CD4-positive, alpha-beta T cell treated with Interleukin-4 for 1 hour (primary cell): ENCODE results near the gene PRICKLE3.
"Not testable (repeated sequence)": the region's sequence is repeated elsewhere in the genome, so short reads cannot be mapped to it uniquely, and the experiment has no call there.

Source experiments
- DNase-seq, 2 donors: peaks; one replicate each; pipeline ENCODE4 v3.0.0-alpha.2; 2020 to 2022

The PRICKLE3 gene

DNA sequence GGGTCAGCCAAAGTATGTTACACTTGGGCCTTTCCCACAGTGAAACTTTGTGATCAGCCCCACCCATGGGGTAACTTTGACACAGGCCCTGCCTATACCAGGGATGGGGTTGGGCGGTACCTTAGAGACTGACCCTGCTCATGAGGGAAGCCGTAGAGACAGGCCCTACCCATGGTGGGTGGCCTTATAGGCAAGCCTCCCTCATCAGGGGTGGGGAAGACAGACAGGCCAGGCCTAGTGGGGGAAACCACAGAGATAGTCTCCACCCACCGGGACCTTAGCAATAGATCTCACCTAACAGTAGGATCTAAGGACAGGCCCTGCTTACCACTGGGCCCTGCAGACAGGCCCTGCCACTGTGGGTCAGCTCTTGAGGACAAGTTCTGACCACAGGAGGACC is 7.6 kb downstream of the PRICKLE3 start:
- DNase-seq, result no peak

DNA sequence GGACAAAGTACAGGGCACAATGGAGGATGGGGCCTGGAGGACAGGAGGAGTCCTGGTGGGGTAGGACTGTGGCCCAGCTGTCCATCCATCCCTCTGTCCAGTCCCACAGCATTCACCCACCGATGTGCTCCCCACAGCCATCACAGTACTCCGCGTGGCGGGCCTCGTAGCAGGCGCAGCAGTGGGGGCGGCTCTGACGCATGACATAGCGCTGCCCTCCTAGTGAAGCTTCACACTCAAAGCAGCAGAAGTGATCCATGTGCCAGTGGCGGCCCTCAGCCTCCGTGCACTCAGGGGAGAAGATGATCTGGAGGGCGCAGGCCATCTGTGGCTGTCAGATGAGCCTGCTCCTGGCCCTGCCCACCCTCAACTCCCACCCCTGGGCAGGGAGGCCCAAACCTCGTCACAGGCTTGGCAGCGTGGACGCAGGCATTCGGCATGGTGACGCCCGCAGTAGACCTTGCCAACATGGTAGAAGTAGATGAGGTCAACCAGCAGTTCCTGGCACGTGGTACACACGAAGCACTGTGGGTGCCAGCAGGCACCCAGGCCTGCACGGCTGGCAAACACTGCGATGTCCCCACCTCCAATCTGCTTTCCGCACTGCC is 8.2 kb downstream of the PRICKLE3 start:
- DNase-seq, result no peak

DNA sequence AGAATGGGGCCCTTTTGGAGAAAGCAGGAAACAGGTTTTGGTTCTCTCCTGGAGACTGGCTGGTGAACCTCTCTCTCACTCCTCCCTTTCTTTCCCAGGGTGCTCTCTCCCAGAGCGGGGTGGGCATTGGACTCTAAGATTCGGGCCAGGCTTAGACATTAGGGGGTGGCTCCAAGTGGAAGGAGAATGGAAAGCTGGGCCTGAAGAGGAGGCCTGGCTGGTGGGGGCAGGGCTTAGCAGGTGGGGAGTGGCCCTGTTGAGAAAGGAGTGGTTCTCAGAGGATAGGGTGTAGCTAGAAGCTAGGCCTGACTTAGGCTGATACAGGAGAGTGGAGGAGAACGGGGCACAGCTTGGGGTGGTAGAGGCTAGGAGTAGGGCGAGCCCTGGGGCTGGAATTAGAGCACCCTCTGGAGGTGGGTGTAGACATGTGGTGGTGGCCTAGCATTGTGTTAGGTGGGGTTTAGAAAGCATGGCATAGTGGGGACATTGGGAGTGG is 8.8 kb downstream of the PRICKLE3 start:
- peak; percentile 28 to 39 for DNase-seq

DNA sequence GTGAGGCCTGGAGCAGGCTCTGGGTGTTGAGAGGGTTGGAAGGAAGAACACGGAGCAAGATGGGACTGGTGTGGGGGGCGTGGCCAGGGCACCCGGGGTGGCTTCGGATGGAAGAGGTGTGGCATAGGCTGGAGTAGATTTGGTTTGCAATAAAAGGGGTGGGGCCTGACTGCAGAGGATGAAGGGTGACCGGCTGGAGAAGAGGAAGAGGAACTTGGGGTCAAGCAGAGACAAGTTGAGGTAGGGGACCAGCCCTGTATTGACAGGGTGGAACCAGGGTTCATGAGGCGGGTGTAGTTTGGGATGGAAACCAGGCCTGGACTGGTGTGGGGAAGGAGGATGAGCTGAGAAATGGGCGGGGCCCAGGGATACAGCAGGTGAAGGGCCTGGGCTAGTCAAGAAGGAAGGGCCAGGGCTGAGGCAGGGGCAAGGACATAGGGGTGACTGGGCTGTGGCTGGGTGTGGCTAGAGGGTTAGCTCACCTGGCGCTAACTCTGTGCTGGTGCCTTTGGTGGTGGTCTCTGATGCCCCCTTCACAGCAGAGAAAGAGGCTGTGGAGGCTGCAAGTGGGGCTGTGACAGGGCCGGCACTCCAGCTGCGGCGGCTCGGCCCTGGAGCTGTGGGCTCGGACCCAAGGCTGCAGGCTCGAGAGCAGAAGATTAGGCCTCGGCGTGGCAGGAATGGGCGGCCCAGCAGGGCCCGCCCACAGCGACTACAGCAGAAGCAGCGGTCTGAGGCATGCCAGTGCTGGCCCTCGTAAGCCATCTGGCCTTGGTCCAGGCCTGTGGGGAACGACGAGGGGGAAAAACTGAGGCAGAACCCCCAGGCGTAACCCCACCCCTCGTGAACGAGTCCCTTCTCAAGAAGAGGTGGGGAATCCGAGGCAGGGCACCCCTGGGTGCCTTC is 9.5 kb downstream of the PRICKLE3 start:
- peak in 1 of 2 donors; percentile 56 for DNase-seq

DNA sequence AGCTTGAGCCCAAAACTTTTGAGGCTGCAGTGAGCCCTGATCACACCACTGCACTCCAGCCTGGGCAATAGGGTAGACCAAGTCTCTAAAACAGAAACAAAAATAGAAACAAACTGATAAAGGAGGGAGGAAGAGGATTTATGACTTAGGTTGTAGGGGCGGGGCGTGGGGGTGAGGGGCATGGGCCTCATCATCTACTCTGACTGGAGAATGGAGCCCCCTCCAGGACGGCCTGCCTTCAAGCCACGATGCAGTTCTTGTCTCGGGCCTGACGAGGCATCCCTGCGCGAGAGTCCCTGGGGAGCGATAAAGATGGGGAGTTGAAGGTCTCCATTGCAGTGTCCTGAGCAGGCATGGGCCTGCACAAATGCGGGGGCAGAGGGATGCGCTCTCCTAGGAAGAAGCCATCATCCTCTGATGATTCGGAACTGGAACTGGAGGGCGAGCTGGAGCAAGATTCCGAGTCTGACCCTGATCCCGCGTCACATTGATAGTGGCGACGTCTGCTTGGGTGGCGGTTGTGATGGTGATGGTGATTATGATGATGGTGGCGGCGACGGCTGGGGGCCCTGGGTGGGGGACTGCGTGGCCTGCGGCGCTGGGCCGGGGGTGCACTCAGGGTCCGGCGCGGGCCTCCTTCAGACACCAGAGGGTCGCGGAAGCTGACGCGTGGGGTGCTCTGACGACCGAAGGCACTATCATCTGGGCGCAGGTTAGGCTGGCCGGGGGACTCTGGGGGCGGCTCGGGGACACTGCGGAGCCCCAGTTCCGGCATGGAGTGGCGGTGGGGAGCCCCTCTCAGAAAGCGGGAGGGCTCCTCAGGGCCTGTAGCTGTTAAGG is 10.5 kb downstream of the PRICKLE3 start:
- DNase-seq, result no peak

DNA sequence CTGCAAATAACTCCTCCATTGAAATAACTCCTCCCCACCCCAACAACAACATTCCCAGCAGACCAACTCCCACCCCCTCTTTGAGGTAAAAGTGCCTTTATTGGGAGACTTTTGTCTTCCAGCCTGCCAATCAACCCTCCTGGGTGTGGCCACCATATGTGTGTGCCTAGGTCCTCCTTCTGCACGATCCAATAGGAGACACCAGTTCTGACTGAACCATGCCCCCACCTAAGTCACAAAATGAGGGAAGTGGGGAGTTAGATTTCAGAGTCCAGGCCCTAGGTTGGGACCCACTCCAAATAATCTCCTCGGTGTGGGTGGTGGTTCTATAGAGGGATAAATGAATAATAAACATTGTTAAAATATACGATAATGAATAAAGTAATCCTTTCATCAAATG is 11.4 kb downstream of the PRICKLE3 start:
- no peak for DNase-seq

DNA sequence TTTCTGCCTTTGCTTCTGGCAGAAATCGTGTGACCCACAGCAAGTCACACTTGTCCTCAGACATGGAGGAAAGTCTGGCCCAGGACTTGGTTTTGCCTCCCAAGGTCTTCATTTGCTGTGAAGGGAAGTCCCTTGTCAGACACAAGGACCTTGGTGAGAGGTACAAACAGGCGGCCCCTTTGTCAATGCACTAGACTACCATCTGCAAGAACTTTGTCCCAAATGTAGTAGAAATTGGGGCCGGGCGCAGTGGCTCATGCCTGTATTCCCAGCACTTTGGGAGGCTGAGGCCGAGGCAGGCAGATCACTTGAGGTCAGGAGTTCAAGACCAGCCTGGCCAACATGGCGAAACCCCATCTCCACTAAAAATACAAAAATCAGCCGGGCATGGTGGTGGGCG is 12.6 kb downstream of the PRICKLE3 start:
- not testable (repeated sequence) for DNase-seq

DNA sequence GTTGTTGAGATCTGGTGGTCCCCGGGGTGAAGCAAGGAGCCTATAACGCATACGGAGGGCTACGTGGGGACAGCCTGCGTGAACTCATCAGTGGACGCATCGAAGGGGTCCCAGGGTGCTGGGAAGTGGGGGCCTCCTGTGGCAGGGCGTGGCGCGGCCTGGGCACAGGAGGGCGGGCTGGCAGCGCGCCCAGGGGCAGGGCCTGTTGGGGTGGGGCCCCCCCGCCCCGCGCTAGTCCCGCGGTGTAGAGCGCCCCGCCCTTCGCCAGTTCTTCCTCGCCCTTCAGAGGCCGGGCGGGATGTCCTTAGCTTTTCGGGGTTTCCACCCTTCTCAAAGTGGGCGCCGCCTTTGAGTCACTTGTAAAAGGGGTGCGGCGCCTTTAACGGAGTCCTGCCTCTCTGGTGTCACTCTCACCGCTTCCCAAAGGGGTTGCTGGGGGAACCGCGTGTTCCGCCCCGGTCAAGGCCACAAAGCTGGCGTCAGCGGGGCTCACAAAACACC is 13.8 kb downstream of the PRICKLE3 start:
- peak; percentile 77 to 80 for DNase-seq

DNA sequence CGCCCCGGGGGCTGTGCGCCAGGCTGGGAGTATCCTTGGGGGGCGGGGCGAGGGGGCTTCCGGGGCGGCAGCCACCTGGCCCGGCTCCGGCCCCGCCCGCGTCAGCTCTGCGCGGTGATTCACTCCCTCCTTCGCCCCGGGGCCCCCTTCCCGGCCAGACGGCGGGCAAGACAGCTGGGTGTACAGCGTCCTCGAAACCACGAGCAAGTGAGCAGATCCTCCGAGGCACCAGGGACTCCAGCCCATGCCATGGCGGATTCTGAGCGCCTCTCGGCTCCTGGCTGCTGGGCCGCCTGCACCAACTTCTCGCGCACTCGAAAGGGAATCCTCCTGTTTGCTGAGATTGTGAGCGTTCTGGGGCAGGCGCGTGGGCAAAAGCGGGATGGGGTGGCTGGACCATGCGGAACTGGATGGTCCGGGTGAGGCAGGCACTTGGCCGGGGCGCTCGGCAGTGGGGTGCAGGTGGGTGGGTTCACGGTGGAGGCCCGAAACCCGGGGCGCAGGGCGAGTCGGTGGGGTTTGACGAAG is 14.4 kb downstream of the PRICKLE3 start, which contains the start of gene PLP2:
PLP2 (plus strand) TSS at position 147 of the 528 bp plus-strand sequence; CDS start at position 250, 103 bp downstream.
- peak; percentile 64 to 66 for DNase-seq

DNA sequence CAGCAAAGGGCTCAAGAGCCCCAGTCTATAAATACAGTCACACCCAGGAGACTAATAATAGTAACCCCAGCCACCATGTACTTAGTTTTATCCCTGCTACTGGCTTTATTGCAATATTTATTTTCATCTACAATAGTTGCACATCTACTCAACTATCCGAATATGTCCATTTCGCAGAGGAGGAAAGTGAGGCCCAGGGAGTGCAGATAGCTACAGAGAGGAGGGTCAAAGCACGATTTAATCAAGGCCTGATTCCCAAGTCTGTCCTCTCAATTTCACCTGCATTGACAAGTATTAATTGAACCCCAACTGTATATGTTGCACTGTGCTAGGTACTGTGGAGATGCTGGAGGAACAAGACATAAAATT is 18.4 kb downstream of the PRICKLE3 start:
- DNase-seq, result no peak

DNA sequence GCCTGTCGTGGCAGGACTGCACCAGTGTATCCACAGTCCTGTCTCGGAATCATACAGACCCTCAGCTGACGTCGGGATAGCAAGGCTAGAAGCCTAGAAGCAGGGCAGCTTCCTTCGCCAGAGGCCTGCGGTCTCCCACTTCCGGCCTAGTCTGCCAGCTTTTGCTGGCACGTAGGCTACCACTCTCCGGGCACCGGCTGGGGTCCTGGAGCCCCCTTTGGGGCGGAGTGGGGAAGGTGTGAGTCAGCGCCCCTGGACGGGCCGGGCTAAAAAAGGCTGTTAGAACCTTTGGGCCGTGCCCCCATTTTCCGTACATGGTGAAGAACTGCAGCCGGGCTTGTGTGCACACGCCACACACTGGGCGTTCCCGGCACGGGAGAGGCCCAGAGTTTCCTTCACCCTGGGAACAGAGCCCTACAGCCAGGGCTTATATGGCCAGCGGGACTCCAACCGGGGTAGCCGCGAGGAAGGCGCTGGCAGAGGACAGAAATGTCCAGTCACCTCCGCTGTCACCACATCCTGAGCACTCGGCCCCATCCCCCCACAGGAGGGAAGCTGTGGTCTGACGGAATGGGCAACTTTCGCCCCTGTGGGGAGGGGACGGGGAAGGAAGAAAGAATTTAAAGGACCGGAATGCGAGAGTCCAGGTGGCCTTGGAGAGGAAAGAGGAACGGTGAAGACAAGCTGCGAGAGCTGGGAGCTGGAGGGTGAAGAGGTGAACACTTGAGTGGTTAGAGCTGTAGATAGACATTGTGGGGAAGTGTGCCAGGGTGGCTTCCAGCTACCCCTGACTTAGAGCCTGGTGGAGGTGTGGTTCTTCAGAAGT is 19.0 kb downstream of the PRICKLE3 start:
- DNase-seq, result peak; percentile 76 to 78

DNA sequence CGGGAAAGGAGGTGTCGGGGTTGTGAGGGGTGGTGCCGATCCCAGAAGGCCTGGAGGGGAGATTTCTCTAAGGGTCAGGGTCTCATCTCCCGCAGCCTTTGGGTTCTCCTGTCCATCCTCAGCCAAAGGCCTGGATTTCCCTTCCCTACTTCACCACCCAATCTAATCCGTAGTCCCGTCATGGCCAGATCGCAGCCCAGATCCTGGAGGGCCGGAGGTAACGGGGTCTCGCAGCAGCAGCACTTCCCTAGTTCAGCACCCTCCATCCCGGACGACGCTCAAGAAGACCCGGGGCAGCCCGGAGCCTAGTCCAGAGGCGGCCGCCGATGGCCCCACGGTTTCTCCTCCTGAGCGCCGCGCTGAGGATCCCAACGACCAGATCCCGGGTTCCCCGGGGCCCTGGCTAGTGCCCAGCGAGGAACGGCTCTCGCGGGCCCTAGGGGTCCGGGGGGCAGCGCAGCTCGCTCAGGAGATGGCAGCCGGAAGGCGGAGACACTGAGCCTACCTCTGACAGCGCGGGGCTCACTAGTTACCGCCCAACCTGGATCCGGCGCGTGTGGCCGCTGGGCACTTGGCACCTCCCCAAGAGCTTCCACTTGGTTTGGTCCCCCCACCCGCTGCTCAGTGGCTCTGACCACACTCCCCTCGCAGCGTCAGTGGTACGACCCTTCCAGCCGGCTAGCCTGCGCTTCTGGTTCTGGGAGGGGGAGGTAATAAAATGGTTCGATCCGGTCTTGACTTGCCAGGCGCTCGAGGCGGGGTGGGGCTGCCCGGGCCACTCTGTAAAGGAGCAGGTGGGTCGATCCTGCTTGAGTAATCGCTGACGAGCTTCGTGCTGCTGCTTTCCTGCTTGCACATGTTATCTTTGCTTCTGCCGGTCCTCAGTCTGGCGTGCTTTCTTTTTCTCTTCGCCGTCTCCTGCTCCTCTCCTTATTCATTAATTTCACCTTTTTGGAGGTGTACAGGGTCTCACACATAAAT is 20.0 kb downstream of the PRICKLE3 start:
- DNase-seq, result peak; percentile 83 to 85

DNA sequence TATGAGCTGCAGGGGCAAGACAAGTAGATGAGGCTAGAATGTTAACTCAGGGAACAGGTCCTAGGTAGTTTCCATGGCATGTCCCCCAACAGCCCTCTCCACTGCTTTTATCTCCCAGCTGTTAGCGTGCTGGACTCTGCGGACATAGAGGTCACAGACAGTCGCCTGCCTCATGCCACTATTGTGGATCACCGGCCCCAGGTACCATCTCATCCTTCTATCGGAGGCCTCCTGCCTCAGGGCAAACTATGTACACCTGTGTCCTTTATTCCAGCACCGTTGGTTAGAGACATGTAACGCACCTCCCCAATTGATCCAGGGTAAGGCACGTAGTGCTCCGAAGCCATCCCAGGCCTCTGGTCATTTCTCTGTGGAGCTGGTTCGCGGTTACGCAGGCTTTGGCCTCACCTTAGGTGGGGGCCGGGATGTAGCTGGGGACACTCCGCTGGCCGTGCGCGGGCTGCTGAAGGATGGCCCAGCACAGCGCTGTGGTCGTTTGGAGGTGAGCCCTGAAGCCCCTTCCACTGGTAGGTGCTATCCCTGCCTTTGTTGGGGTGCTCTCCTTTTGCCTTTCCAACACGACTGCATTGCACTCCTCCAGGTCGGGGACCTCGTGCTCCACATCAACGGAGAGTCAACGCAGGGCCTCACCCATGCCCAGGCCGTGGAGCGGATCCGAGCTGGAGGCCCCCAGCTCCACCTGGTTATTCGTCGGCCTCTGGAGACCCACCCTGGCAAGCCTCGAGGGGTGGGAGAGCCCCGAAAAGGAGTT is 21.4 kb downstream of the PRICKLE3 start:
- DNase-seq, result no peak

DNA sequence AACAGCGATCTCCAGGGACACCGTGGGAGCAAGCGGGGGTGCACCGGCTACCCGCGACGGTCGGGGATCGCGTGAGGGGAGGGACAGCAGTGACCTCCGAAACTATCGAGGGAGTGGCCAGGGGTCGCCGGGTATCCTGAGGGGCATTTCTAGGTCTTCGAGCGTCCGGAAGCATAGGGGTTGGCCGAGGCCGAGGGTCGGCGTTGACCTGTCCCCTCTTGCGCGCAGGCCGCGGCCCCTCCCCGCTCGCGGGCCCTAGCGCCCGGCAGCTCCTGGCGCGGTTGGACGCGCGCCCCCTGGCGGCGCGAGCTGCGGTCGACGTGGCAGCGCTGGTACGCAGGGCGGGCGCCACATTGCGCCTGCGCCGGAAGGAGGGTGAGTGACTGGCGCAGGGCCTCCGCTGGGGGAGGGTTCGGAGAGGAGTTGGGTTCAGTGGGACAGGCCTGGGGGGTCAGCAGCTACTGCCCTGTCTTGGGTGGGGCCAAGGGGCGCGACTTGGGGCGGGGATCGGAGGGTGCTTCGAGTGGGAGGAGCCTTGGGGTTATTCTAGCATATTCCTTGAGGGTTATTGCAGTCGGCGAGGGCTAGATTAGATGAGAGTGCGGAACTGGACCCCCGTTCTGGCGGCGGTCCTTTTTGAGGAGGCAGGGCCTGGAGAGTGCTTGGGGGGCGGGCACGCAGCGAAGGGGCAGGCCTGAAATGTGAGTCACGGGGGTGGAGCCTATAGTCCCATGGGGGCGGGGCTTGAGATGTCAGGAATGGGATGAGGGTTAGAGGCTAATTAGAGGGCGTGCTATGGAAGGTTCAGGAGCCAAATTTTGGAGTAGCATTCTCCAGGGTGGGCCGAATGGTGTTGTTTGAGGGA is 22.4 kb downstream of the PRICKLE3 start:
- peak; percentile 87 for DNase-seq

DNA sequence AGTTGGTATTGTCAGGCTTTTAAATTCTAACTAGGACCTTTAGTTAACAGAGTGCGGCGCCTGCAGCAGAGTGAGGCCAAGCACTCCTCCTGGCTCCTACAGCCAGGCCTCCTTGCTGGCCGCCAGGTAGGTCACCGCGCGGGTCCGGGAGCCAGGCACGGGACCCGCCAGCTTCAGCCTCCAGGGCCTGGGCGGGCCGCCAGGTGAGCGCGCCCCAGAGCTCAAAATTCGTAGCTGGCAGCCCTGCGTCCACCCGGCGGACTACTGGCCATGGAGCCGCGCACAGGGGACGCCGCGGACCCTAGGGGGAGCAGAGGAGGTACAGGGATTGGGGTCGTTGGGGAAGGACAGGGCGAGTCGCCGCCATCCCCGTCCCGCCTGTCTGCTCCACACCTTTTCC is 23.6 kb downstream of the PRICKLE3 start, which contains the start of gene MAGIX:
MAGIX (plus strand) TSS at position 139 of the 400 bp plus-strand sequence; CDS start at position 271, 132 bp downstream.
- no peak for DNase-seq

DNA sequence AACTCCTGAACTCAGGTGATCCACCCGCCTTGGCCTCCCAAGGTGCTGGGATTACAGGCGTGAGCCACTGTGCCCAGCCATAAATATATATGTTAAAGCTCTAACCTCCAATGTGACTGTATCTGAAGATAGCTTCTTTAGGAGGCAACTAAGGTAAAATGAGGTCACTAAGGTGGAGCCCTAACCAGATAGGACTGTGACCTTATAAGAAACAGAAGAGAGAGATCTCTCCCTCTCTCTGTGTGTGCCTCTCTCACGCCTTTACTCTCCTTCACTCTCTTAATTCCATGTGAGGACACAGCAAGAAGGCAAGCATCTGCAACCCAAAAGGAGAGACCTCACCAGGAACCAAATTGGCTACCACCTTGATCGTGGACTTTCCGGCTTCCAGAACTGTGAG is 24.5 kb downstream of the PRICKLE3 start:
- DNase-seq, result no peak

DNA sequence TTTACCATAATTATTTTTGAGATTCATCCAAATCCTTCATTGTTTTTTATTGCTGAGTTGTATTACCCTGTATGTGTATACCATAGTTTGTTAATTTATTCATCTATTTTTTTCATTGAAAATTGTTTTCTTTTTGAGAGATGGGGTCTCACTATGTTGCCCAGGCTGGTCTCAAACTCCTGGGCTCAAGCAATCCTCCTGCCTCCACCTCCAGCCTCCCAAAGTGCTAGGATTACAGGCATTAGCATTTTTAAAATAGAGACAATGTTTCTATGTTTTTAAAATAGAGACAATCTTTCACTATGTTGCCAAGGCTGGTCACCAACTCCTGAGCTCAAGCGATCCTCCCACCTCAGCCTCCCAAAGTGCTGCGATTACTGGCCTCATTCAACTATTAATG is 25.3 kb downstream of the PRICKLE3 start:
- no peak for DNase-seq

DNA sequence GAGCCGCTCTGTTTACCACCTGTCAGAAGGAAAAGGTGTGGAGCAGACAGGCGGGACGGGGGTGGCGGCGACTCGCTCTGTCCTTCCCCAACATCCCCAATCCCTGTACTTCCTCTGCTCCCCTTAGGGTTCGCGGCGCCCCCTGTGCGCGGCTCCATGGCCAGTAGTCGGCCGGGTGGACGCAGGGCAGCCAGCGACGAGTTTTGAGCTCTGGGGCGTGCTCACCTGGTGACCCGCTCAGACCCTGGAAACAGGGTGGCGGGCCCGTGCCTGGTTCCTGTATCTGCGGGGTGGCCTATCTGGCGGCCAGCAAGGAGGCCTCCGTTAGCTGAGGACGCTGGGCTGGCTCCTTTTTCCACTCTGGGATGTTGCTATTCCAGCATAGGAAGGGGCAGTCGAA is 29.0 kb downstream of the PRICKLE3 start:
- DNase-seq, result no peak
